Suprapubic skin (tissue), 4 donors: ENCODE results near the gene FRMD7. TPM values are rescaled to one million over a fixed set of nuclear protein-coding genes. Genes with fewer than 3 reads are reported as not detected.

Experiments used
- DNase-seq, 2 donors: peaks; one replicate each; pipeline ENCODE4 v3.0.0-alpha.2; 2019; ENCODE audit warnings: low spot score in 2 of 2
- H3K27ac ChIP-seq: fragments of 200-600 bp; sonication (generic); one replicate; pipeline ENCODE4 v1.5.1; 2019
- H3K27me3 ChIP-seq: fragments of 200-600 bp; sonication (generic); one replicate; pipeline ENCODE4 v1.5.1; 2019
- H3K36me3 ChIP-seq: fragments of 200-600 bp; sonication (generic); one replicate; pipeline ENCODE4 v1.5.1; 2019
- H3K4me1 ChIP-seq: fragments of 200-600 bp; sonication (generic); one replicate; pipeline ENCODE4 v1.5.1; 2019
- H3K4me3 ChIP-seq: fragments of 200-600 bp; sonication (generic); one replicate; pipeline ENCODE4 v1.5.1; 2019; ENCODE audit warnings: mild to moderate bottlenecking
- H3K9me3 ChIP-seq: fragments of 200-600 bp; sonication (generic); one replicate; pipeline ENCODE4 v1.5.1; 2019
- CTCF ChIP-seq, 2 donors: fragments of 200-600 bp in 1 of 2; fragments of 450-650 bp in 1 of 2; sonication (generic) in 1 of 2; IDR thresholded peaks; one replicate each; pipeline ENCODE4 v1.5.1; 2016 to 2019; ENCODE audit warnings: antibody characterized with exemption in 2 of 2, mild to moderate bottlenecking in 1 of 2, moderate library complexity in 1 of 2
- EP300 ChIP-seq: sonication (generic); formaldehyde crosslinking; IDR thresholded peaks from one replicate; pipeline ENCODE4 v1.6.1; 2017; ENCODE audit warnings: antibody characterized with exemption
- POLR2A ChIP-seq, 2 donors: fragments of 450-650 bp; IDR thresholded peaks; one replicate each; pipeline ENCODE4 v1.6.1; 2017; ENCODE audit warnings: antibody characterized with exemption in 2 of 2, mild to moderate bottlenecking in 2 of 2, moderate library complexity in 2 of 2
- POLR2AphosphoS5 ChIP-seq, 3 donors: sonication (generic); formaldehyde crosslinking; IDR thresholded peaks; one replicate each; pipeline ENCODE4 v1.6.1; 2017; ENCODE audit warnings: antibody characterized with exemption in 3 of 3
- WGBS: methylation state at CpG from one replicate; pipeline ENCODE4 v1.1.5; 2018; 5-methylcytosine and 5-hydroxymethylcytosine counted together
- total RNA-seq, 4 donors: library from RNA; depleted of rRNA; stranded (reverse); fragments of >200 nt; gene quantifications; one replicate each; pipeline ENCODE4 v1.1.0, GENCODE V29; 2016

The FRMD7 gene
- total RNA-seq, 4 donors from 2014 or later = 0.34 to 0.36 TPM; not detected in 2

GRCh38 chrX:132125906-132126305 lies 1.9 kb downstream of the FRMD7 start:
- no peak overlapping the region for H3K27ac ChIP-seq
- no peaks in the 10 kb centered on the region for H3K9me3 ChIP-seq
- TF ChIP-seq POLR2A (IDR thresholded peaks at IDR 0.05) = no peak
- TF ChIP-seq POLR2AphosphoS5 (IDR thresholded peaks at IDR 0.05) = no peak
- no peak for TF ChIP-seq EP300
- TF ChIP-seq CTCF (IDR thresholded peaks at IDR 0.05) = no peak
- no peak for DNase-seq
- no peaks in the 10 kb centered on the region for H3K4me1 ChIP-seq
- no peaks in the 10 kb centered on the region for H3K27me3 ChIP-seq
- no peak overlapping the region for H3K4me3 ChIP-seq
- no peaks in the 10 kb centered on the region for H3K36me3 ChIP-seq

DNA sequence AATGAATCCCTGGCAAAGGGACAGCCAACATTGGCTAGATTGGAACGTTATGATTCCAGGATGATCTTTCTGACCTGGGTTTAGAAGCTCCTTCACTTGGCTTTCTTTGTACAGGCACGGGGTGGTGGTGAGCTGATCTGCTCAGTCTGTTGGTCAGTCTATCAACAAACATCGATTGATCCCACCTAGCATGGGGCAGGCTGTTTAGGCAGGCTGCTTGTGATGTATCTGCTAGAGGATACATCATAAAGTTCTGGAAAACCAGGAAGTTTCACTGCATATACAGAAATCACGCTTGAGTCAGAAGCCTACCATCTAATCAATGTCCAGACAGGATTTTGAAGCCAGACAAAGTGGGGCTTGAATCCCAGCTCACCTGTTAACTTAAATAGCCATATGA lies 6.9 kb downstream of the FRMD7 start:
- no peak for DNase-seq
- Histone ChIP-seq H3K4me1 (no peaks in the 10 kb centered on the region), H3K4me3 (no peak overlapping the region), H3K27me3 (no peaks in the 10 kb centered on the region), H3K9me3 (no peaks in the 10 kb centered on the region), H3K27ac (peak overlapping the region; percentile 38), H3K36me3 (no peaks in the 10 kb centered on the region)
- 61% methylated on average over 4 of the region's 4 CpGs for WGBS
- no peak for TF ChIP-seq POLR2A (IDR thresholded peaks at IDR 0.05)
- TF ChIP-seq POLR2AphosphoS5 (IDR thresholded peaks at IDR 0.05) = no peak
- TF ChIP-seq CTCF (IDR thresholded peaks at IDR 0.05) = no peak
- TF ChIP-seq EP300 = no peak

GRCh38 chrX:132119821-132120515 lies 7.9 kb downstream of the FRMD7 start:
- Histone ChIP-seq H3K4me1 (no peaks in the 10 kb centered on the region), H3K27me3 (no peaks in the 10 kb centered on the region), H3K4me3 (no peak overlapping the region), H3K9me3 (no peaks in the 10 kb centered on the region), H3K36me3 (no peaks in the 10 kb centered on the region), H3K27ac (peak overlapping the region; percentile 40)
- TF ChIP-seq CTCF (IDR thresholded peaks at IDR 0.05) = no peak
- 55% methylated on average over 12 of the region's 12 CpGs for WGBS
- no peak for DNase-seq

- Histone ChIP-seq H3K4me1 (no peaks in the 10 kb centered on the region), H3K27me3 (no peaks in the 10 kb centered on the region), H3K4me3 (no peak overlapping the region), H3K36me3 (no peaks in the 10 kb centered on the region), H3K27ac (peak overlapping the region; percentile 40), H3K9me3 (no peaks in the 10 kb centered on the region)
- DNase-seq = no peak
- TF ChIP-seq CTCF (IDR thresholded peaks at IDR 0.05) (no peak), EP300 (no peak), POLR2AphosphoS5 (IDR thresholded peaks at IDR 0.05) (no peak), POLR2A (IDR thresholded peaks at IDR 0.05) (no peak)
- WGBS = 54% methylated on average over 3 of the region's 3 CpGs
Measured at GRCh38 chrX:132119283-132119682, 8.5 kb downstream of the FRMD7 start.

GRCh38 chrX:132118358-132118757 lies 9.5 kb downstream of the FRMD7 start:
- 88% methylated on average over 4 of the region's 4 CpGs for WGBS

More at GRCh38 chrX:132118358-132118757, 9.5 kb downstream of the FRMD7 start:
- Histone ChIP-seq H3K27ac (no peak overlapping the region), H3K4me1 (no peaks in the 10 kb centered on the region), H3K36me3 (no peaks in the 10 kb centered on the region), H3K27me3 (no peaks in the 10 kb centered on the region), H3K4me3 (no peak overlapping the region), H3K9me3 (no peaks in the 10 kb centered on the region)
- no peak for TF ChIP-seq POLR2A (IDR thresholded peaks at IDR 0.05)
- TF ChIP-seq EP300 = no peak
- no peak for TF ChIP-seq CTCF (IDR thresholded peaks at IDR 0.05)
- TF ChIP-seq POLR2AphosphoS5 (IDR thresholded peaks at IDR 0.05) = no peak
- DNase-seq = no peak
